Gastrocnemius medialis (tissue), 4 donors: ENCODE data around the gene DIPK1B. TPM values are rescaled to one million over a fixed set of nuclear protein-coding genes. Genes with fewer than 3 reads are reported as not detected.

Experiments
- ATAC-seq, 2 donors: fragments of 150-250 bp; one replicate each; pipeline ENCODE4 v1.9.1; 2016
- DNase-seq, 2 donors: peaks; one replicate each; pipeline ENCODE4 v3.0.0-alpha.2; 2019
- H3K27ac ChIP-seq, 4 donors: fragments of 200-600 bp; sonication (generic); 1 replicate in 1 of 4; 2 replicates in 3 of 4; pipeline ENCODE4 v1.5.1; 2016 to 2018; ENCODE audit warnings: mild to moderate bottlenecking in 2 of 4, moderate library complexity in 1 of 4
- H3K27me3 ChIP-seq, 3 donors: fragments of 200-600 bp; sonication (generic) in 2 of 3; 1 replicate in 1 of 3; 2 replicates in 2 of 3; pipeline versions ENCODE4 v1.5.1 to v1.6.0; 2016 to 2019; ENCODE audit warnings: mild to moderate bottlenecking in 1 of 3, moderate library complexity in 1 of 3
- H3K36me3 ChIP-seq, 2 donors: fragments of 200-600 bp; sonication (generic) in 1 of 2; one replicate each; pipeline ENCODE4 v1.5.1; 2017 to 2018
- H3K4me1 ChIP-seq, 2 donors: fragments of 200-600 bp; sonication (generic) in 1 of 2; one replicate each; pipeline ENCODE4 v1.5.1; 2016 to 2017; ENCODE audit warnings: mild to moderate bottlenecking in 2 of 2
- H3K4me3 ChIP-seq, 4 donors: fragments of 200-600 bp; sonication (generic) in 3 of 4; 1 replicate in 1 of 4; 2 replicates in 3 of 4; pipeline ENCODE4 v1.5.1; 2016 to 2019; ENCODE audit warnings: mild to moderate bottlenecking in 2 of 4
- H3K9me3 ChIP-seq, 3 donors: fragments of 200-600 bp; sonication (generic) in 2 of 3; 1 replicate in 1 of 3; 2 replicates in 2 of 3; pipeline ENCODE4 v1.5.1; 2016 to 2019
- POLR2A ChIP-seq, 2 donors: fragments of 450-650 bp; IDR thresholded peaks; one replicate each; pipeline ENCODE4 v1.6.1; 2017; ENCODE audit warnings: antibody characterized with exemption in 2 of 2, mild to moderate bottlenecking in 2 of 2, moderate library complexity in 2 of 2
- in situ Hi-C, 4 donors: fragments of 200-750 bp; cut with MboI; loops; one replicate each; pipeline versions ENCODE4 v1.15.0 to v1.8.0; 2017; ENCODE audit warnings: low sequenced_read_pairs in 4 of 4
- intact Hi-C: fragments of 100-400 bp; cut with DNase I; formaldehyde crosslinking; loops from one replicate; pipeline ENCODE4 v1.15.1; 2023; ENCODE audit warnings: low total_unique reads
- total RNA-seq, 4 donors: library from RNA; depleted of rRNA; stranded (reverse); fragments of >200 nt; gene quantifications; one replicate each; pipeline versions ENCODE4 v1.1.0 to v1.2.3, GENCODE V29; 2016
- TF ChIP-seq, protein P1 (sequence below), 5 experiments: fragments of 450-650 bp in 3 of 5; fragments of 200-600 bp in 2 of 5; sonication (generic) in 2 of 5; IDR thresholded peaks in 4 of 5; conservative IDR thresholded peaks in 1 of 5; 1 replicate in 4 of 5; 2 replicates in 1 of 5; pipeline ENCODE4 v1.5.1; 2016 to 2019; ENCODE audit warnings: antibody characterized with exemption in 5 of 5, mild to moderate bottlenecking in 3 of 5, moderate library complexity in 3 of 5

The DIPK1B gene
- total RNA-seq, 4 donors from 2014 or later = 1.8 to 4.6 (median 3.8) TPM

DNA sequence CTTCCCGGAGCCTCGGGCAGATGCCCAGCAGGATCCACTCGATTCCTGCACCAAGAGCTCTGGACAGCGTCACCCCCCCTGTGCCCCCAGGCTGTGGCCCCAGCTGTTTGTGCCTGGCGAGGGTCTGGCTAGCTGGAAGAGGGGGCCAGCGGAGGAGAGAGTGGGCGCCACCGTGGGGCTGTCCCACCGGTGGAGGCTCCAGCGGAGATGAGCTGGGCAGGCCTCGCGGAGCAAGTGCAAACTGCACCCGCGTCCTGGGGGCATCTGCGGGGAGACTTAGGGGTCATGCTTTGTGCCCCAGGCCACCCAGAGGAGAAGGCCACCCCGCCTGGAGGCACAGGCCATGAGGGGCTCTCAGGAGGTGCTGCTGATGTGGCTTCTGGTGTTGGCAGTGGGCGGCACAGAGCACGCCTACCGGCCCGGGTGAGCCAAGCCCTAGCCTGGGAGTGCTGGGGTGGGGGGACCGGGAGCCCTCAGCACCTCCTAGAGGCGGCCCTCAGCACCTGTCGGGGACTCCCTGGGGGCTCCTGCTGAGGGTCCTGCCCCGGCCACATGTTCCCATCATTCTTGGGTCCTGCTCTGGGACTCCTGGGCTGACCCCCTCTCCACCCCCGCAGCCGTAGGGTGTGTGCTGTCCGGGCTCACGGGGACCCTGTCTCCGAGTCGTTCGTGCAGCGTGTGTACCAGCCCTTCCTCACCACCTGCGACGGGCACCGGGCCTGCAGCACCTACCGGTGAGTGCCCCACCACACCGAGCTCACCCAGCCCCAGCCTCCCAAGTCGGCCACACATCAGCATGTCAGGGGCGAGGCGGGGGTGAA lies 44.2 kb upstream of the DIPK1B start:
- in situ Hi-C loops (no loop called here), intact Hi-C loops (no loop called here)
- DNase-seq = no peak
- peaks cover 0 to 10% of the 10 kb centered on the region in 2 donors for H3K4me1 ChIP-seq
- H3K27ac ChIP-seq = no peak overlapping the region
- TF ChIP-seq, protein P1, sequence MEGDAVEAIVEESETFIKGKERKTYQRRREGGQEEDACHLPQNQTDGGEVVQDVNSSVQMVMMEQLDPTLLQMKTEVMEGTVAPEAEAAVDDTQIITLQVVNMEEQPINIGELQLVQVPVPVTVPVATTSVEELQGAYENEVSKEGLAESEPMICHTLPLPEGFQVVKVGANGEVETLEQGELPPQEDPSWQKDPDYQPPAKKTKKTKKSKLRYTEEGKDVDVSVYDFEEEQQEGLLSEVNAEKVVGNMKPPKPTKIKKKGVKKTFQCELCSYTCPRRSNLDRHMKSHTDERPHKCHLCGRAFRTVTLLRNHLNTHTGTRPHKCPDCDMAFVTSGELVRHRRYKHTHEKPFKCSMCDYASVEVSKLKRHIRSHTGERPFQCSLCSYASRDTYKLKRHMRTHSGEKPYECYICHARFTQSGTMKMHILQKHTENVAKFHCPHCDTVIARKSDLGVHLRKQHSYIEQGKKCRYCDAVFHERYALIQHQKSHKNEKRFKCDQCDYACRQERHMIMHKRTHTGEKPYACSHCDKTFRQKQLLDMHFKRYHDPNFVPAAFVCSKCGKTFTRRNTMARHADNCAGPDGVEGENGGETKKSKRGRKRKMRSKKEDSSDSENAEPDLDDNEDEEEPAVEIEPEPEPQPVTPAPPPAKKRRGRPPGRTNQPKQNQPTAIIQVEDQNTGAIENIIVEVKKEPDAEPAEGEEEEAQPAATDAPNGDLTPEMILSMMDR (IDR thresholded peaks at IDR 0.05 in 4 of 5, conservative IDR thresholded peaks at IDR 0.05 in 1 of 5) = no peak
- TF ChIP-seq POLR2A (IDR thresholded peaks at IDR 0.05) = no peak
- H3K36me3 ChIP-seq = no peaks in the 10 kb centered on the region
- H3K9me3 ChIP-seq = no peaks in the 10 kb centered on the region
- no peak for ATAC-seq
- H3K4me3 ChIP-seq = peak overlapping the region; percentile 43 to 55 (median 44)
- H3K27me3 ChIP-seq = peaks cover 3 to 23% (median 17%) of the 10 kb centered on the region in 3 donors

DNA sequence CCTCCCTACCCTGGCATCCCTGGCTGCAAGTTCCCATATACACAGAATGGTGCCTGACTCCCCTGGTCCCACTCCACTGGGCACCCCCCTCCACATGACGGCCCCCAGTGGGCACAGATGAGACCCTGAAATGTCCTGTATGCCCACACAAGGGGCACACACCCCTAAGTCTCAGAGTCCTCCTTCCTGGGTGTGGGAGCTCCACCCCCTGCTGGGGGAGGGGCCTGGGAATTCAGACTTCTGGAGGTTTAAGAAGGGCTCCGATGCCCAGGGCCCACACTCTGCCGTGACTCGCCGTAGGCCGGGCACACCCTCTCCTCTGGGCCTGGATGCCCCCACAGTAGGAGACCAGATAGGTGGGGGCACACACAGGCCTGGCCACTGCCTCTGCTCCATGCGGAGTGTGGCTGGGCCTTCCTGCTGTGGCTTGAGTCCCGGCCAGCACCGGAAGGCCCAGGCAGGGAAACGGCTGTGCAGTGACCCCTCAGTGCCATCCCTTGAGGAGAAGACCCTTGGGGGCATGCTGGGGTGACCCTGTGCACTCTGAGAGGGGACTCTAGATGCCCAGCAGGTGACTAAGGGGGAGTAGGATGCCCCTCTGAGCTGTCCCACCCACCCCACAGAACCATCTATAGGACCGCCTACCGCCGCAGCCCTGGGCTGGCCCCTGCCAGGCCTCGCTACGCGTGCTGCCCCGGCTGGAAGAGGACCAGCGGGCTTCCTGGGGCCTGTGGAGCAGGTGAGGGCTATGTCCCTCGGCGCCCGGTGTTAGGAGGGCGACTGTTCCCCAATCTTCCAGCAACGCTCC lies 43.2 kb upstream of the DIPK1B start:
- no peak for TF ChIP-seq POLR2A (IDR thresholded peaks at IDR 0.05)
- TF ChIP-seq, protein P1 (IDR thresholded peaks at IDR 0.05 in 4 of 5, conservative IDR thresholded peaks at IDR 0.05 in 1 of 5) = no peak
- Histone ChIP-seq H3K36me3 (no peaks in the 10 kb centered on the region), H3K27me3 (peaks cover 3 to 22% (median 14%) of the 10 kb centered on the region in 3 donors), H3K4me1 (peaks cover 0 to 10% of the 10 kb centered on the region in 2 donors), H3K9me3 (no peaks in the 10 kb centered on the region), H3K27ac (peak overlapping the region in 1 of 4 donors; percentile 27), H3K4me3 (peak overlapping the region in 3 of 4 donors; percentile 25 to 55 (median 43))
- intact Hi-C loops (no loop called here), in situ Hi-C loops (no loop called here)
- no peak for DNase-seq
- ATAC-seq = no peak

DNA sequence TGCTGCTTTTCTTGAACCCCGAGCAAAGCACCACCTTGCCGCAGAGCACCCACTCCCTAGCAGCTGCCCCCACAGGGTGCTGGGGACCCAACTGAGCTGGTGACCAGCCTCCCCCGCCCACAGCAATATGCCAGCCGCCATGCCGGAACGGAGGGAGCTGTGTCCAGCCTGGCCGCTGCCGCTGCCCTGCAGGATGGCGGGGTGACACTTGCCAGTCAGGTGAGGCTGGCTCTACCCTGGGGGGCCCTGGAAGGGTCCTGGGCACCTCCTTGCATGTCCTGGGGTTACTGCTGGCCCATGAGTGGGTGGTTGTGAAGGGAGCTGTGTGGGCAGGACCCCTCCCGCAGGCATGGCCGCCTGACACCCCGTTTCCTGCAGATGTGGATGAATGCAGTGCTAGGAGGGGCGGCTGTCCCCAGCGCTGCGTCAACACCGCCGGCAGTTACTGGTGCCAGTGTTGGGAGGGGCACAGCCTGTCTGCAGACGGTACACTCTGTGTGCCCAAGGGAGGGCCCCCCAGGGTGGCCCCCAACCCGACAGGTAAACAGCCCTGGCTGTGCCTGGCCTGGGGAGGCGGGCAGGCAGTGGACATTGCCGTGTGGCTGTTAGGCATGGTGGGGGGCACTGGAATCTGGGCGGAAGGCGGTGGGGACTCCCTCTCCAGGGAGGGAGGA lies 42.4 kb upstream of the DIPK1B start:
- Histone ChIP-seq H3K4me1 (peaks cover 0 to 10% of the 10 kb centered on the region in 2 donors), H3K4me3 (peak overlapping the region in 3 of 4 donors; percentile 25 to 55 (median 43)), H3K9me3 (no peaks in the 10 kb centered on the region), H3K27ac (peak overlapping the region in 2 of 4 donors; percentile 27 to 50), H3K27me3 (peaks cover 3 to 14% (median 9%) of the 10 kb centered on the region in 3 donors), H3K36me3 (no peaks in the 10 kb centered on the region)
- TF ChIP-seq POLR2A (IDR thresholded peaks at IDR 0.05) = no peak
- TF ChIP-seq, protein P1 (IDR thresholded peaks at IDR 0.05 in 4 of 5, conservative IDR thresholded peaks at IDR 0.05 in 1 of 5) = no peak
- ATAC-seq = no peak
- in situ Hi-C loops = no loop called here
- no peak for DNase-seq
- intact Hi-C loops = no loop called here

DNA sequence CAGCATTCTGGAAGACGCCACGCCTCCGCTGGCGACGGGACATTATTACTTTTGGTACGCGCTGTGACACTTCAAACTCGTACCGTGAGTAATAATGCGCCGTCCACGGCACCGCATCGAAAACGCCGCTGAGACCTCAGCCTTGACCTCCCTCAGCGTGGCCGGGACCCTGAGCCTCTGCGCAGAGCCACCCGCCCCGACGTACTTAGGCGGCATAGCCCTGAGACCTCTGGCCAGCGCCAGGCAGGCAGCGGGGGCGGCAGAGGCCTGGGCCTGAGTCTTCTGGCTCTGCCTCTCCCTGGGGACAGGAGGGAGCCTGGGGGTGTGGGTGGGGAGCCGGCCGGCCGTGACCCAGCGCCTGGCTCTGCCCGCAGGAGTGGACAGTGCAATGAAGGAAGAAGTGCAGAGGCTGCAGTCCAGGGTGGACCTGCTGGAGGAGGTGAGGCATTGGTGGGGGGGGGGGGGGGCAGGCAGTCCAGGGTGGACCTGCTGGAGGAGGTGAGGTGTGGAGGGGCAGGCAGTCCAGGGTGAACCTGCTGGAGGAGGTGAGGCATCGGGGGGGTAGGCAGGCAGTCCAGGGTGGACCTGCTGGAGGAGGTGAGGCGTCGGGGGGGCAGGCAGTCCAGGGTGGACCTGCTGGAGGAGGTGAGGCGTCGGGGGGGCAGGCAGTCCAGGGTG lies 41.7 kb upstream of the DIPK1B start:
- H3K4me1 ChIP-seq = peaks cover 0 to 10% of the 10 kb centered on the region in 2 donors
- ATAC-seq (no peak), DNase-seq (no peak)
- no peak for TF ChIP-seq POLR2A (IDR thresholded peaks at IDR 0.05)
- TF ChIP-seq, protein P1 (IDR thresholded peaks at IDR 0.05 in 4 of 5, conservative IDR thresholded peaks at IDR 0.05 in 1 of 5) = no peak
- H3K36me3 ChIP-seq = no peaks in the 10 kb centered on the region
- peak overlapping the region in 3 of 4 donors; percentile 25 to 55 (median 43) for H3K4me3 ChIP-seq
- H3K9me3 ChIP-seq = no peaks in the 10 kb centered on the region
- peaks cover 0 to 10% (median 4%) of the 10 kb centered on the region in 3 donors for H3K27me3 ChIP-seq
- intact Hi-C loops = loop anchor here (1.0 kb wide), 1 partner anchor 25 kb away; no protein-coding TSS in a partner anchor
- H3K27ac ChIP-seq = peak overlapping the region in 2 of 4 donors; percentile 31 to 50
- in situ Hi-C loops = no loop called here
